GM18519 (cell line): ENCODE data around the gene RARRES2.
A peak's percentile ranks its signal among the peaks of the same experiment; 100 is the strongest.
"Not testable (repeated sequence)": the region's sequence is repeated elsewhere in the genome, so short reads cannot be mapped to it uniquely, and the experiment has no call there.

ENCODE experiments used
- ATAC-seq: cut with Tn5 transposase; IDR thresholded peaks from one replicate; pipeline ENCODE4 v1.9.1; 2021; ENCODE audit warnings: mild to moderate bottlenecking, moderate library complexity; ENCODE audit not compliant: unreplicated experiment, low FRiP score

Gene RARRES2

DNA sequence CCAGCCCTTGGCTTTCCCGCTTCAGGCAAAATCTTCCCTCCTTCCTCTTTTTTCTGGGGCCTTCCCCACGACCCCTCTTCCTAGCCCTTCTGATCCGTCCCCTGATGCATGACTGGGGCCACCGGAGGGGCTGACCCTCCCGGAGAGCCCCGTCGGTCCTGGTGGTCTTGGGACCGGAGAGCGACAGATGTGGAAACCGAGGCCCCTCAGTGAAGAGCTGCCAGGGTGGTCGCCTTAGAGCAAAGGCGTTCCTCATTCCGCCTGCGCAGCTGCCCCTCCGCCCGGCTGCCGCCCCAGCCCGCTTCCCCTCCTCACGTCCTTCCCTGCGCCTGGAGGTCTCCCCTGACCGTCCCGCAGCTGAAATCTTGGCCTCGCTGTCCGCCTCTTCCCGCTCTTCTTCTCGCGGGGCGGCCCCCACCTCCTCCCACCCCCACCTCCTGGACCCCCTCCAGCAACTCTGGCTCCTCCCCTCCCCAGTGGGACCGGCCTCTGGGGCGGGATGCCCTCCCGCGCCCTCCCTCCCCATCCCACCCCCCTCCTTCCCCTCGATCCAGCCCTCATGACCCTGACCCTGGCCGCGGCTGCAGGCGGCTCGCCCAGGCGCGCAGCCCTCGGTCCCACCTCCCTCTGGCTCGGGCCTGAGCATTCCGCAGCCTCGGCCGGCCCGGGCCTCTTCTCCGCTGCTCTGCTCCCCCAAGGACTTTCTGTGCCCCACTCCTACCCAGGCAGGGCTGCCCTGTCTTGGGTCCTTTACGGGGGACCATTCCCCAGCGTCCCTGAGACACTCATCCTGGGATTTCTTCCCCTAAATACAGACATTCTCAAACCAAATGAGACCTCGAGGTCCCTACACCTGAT lies at the start of gene RARRES2:
RARRES2 (minus strand) TSS at position 367 of the 858 bp plus-strand sequence. CDS start 1,020 bp downstream, outside the sequence.
- ATAC-seq: no peak

DNA sequence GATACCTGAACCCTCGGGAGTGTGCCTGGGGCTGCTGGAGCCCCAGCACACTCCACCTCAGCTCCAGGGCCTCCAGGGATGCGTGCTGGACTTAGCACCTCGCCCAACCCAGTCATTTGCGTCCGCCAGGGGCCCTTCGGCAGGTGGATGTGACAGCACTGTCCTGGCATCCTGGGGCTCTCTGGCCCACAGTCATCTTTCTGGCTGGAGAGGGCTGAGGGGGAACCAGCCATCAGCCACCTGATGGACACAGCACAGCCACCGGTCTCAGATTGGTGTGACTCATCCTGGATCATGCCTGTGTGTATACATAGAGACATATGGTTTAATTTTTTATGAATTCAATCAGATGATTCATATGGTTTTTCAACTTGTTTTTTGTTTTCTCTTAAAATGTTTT lies 48.8 kb upstream of the RARRES2 start:
- no peak for ATAC-seq

DNA sequence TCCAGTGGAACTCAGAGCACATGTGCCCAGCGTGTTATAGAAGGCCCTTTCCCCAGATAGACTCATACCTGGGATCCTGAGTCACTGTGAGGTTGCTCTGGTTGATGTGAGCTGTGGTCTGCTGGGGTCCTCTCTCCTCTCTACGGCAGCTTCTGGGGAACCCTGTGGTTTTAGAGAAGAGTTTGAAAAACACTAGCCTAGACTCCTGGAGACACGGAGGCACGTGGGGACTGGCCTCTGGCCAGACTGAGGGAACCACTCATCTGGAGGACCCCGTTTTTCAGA lies 48.0 kb upstream of the RARRES2 start:
- no peak for ATAC-seq

DNA sequence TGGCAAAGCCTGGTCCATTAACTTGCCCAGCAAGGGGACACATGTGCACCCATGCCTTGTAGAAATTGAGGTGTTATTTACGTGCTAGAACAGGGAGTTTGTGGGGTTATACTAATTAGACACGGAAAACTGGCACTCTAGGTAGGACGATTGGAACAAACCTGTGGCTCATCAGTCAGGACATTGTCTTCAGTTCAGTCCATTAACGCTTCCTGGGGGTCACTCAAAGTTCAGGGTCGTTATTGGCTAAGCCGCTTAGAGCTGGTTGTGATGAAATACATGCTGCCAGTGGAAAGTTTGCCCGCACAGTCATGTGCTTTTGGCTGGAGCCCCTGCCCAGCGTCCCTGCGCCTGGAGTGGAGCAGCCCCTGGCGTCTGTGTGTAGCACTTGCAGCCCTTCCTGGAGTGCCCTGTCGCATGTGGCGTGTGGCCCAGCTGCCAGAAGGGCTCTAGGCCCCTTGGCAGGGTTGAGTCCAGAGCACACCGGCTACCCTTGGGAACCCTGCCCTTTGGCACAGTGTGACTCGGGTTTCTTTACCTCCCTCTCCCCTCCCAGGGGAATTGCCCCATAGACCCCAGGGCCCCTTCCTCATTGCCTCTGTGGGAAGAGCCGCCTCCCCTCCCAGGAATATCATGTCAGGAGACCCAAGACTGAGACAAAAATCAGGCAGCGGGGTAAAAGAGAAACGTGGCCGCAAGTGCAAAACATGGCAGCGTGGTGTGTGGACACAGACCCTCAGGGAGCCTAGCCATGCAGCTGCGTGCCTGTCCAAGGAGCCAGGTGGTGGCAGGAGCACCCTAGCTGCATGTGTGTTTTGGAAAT lies 47.5 kb upstream of the RARRES2 start:
- no peak for ATAC-seq

DNA sequence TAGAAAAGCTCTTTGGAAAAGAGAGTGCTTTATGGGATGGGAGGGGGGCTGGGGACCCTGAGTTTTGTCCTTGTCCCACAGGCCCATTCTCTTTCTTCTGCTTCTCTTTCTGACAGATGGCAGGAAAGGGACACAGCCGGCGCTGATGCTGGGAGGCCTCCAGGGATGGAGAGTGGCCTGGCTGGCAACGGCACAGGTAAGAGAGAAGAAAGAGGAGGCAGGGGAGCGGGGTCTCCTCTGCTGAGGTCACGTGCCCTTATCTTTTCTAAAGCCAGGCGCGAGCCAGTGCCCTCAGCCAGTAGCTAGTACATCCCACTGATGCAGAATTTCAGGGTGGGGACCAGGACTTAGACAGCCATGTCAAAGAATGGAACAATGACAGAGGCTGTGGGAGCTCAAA lies 46.9 kb upstream of the RARRES2 start:
- ATAC-seq: no peak

DNA sequence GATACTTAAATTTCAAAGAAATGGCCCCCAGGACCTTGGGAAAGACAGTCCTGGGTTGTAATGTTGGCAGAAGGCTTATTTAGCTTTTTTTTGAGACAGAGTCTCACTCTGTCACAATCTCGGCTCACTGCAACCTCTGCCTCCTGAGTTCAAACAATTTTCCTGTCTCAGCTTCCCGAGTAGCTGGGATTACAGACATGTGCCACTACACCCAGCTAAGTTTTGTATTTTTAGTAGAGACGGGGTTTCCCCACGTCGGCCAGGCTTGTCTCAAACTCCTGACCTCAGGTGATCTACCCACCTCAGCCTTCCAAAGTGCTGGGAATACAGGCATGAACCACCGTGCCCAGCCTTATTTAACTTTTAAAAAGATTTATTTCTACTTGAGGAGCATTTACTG lies 44.5 kb upstream of the RARRES2 start:
- ATAC-seq: not testable (repeated sequence)

DNA sequence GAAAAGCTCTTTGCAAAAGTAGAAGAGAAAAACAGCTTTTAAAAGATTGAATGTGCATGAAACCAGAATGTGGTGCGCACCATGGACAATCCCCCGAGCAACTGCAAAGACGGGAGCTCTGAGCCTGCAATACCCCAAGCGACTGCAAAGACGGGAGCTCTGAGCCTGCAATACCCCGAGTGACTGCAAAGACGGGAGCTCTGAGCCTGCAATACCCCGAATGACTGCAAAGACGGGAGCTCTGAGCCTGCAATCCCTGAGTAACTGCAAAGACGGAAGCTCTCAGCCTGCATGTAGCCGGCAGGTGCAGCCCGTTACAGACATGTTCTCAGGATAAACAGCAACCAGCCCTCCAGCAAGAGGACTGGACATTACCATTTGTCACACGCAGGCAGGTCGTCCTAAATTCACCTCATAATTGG lies 43.9 kb upstream of the RARRES2 start:
- ATAC-seq: no peak

DNA sequence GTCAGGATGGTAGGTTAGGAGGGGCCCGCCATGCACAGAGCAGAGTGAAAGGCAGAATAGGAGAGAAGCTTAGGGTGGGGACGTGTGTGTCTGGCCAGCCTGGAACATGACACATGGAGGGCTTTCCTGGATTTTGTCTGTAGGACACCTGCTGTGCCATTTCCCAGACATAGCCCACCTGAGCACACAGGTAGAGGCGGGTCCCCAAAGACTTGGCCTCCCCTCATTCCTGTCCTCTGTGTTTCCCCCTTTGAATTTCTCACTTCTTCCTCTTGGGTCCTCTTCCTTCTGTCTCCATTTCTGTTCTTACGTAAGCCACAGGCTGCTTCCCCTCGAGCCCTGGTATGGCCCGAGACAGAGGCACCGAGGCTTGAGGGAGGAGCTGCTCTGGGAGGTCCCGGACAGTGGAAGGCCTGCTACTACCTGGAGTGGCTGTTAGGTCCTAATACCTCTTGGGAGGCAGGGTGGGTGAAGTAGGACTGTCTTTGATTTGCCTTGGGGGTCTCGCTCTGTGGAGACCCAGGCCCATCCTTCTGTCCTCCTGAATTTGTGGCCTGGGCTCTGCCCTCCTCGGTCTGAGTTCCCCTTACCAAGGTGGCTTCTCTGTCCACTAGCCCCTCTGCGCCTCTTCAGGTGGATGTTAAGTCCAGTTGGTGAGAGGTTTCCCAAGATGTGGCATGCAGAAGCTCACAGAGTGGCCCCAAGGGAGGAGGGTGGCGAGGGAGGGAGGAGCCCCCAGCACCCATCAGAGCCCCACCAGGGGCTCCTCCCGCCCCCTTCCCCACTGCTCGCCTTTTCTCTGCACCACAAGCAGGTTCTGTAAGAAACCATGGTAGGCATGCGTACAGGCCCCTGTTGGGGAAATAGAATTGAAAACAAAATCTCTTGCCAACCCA lies 43.2 kb upstream of the RARRES2 start:
- ATAC-seq: no peak

DNA sequence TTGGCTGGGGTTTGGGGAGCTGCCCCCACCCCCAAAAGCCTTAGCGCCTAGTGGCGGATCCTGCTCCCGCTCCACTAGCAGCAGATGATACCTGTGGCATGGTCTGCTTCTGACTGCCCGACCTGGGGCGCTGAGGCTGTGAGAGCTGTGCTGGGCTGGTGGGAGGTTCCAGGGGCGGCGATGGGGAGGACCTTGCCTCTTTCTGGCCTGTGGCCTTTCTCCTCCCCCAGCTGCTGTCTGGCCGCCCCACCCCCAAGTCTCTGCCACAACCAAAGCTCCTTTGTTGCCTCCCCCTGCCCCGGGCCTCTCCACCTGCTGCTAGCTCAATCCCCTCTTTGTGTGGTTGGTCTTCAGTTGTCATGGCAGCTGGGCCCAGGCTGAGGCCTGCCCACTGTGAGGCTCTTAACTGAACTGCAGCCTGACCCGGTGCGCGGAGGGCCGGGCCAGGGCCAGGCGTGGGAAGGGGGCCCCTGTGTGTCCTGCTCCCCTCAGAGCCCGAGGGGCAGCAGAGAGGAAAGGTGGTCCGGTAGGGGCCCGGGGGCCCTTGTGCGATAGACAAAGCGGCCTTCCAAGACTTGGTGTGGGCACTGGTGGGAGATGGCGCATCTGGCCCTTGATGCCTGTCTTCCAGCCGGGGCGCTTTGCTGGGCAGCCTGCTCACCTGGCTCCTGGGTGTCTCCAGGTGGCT lies 42.4 kb upstream of the RARRES2 start:
- no peak for ATAC-seq

DNA sequence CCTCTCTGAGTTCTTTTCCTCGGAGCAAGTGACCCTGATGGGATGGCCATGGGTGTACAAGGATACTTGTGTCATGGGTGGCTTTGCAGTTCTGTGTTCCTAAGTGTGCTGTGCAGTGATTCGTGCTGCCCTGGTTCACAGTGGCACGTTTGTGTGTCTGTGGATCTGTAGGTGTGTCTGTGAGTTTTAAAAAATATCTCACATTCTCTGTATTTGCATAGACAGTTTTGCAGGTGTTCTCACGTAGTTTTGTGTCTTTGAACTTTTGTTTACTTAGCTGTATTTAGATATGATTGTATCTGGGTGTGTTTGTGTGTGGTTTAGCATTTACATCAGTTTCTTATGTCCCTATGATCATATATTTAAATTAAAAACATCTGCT lies 41.4 kb upstream of the RARRES2 start:
- no peak for ATAC-seq

DNA sequence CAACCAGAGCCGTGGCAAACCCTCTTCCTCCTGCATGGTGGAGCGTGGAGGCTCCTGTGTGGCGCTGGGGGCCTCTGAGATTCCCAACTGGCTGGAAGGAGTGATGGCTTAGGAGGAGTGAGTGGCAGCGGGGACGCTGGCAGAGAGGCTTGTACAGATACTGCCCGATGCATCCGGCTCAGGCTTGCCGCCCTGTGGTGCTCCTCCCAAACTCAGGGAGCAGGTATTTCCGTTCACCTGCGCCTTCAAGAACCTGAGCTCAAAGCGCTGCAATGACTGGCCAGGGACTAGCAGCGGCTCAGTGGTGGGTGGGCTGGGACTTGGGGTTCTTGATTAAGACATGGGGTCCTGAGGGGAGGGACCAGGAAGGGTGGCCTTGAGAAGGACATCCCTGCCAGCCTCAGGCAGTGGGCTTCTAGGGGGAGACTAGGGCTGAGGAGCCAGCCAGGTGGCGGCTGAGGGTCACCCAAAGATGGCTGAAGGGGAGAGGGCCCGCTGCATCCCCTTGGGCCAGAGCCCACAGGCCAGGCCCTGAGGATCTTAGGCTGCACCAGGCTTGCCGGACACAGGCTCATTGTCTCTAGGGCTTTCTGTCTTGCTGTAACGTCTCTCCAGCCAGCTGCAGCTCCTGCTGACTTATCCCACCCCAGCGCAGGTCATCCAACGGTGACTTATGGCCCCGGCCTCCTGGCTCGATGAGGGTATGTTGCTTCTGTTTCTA lies 40.9 kb upstream of the RARRES2 start:
- ATAC-seq: no peak

DNA sequence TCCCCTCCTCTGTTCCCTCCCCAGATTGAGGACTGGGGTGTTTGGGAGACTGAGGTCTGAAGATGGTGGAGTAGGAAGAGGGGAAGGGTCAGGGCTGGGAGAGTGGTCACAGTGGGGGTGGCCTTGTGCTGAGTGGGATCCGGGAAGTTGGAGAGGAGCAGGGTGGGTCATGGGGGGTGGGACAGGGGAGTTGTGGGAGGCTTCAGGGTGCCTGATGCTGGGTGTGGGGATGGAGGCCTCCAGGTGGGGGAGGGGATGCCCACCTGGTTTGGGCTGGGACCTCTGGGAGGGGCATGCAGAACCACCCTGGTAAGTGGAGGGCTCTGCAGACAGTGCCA lies 40.3 kb upstream of the RARRES2 start:
- ATAC-seq: no peak

DNA sequence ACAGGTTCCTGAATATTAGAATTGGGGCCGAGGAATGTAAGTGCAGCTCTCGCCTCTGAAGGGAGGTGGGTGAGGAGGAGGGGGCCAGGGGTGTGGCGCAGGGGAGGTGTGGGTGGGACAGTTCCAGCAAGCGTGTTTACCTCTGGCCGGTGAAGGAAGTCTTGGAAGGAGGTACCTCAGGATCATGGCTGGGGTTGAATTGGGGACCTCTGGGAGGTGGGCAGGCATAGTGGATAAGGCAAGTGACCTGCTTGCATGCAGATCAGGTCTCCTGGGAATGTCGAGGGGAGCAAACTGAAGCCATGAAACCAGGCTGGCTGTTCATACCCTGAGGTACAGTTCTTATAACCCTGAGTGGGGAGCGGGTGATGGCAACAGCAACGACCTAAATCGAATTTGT lies 39.7 kb upstream of the RARRES2 start:
- no peak for ATAC-seq

DNA sequence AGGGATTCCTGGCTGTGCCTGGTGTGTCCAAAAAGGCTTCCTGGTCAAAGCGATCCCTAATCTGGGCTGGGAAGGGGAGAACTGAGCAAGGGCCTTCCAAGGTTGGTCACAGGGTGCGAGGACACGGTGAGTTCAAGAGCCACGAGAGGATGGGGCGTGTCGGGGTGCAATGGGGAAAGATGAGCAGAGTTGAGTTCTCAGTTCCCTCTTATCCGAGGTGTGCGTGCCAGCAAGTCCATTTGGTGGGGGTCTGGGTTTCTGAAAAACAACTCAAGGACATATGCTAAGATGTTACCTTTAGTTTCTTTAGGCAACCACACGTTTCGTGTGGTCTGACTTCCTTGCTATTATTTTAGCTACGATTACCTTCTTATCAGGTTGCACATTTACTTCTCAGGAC lies 39.0 kb upstream of the RARRES2 start:
- ATAC-seq: no peak

DNA sequence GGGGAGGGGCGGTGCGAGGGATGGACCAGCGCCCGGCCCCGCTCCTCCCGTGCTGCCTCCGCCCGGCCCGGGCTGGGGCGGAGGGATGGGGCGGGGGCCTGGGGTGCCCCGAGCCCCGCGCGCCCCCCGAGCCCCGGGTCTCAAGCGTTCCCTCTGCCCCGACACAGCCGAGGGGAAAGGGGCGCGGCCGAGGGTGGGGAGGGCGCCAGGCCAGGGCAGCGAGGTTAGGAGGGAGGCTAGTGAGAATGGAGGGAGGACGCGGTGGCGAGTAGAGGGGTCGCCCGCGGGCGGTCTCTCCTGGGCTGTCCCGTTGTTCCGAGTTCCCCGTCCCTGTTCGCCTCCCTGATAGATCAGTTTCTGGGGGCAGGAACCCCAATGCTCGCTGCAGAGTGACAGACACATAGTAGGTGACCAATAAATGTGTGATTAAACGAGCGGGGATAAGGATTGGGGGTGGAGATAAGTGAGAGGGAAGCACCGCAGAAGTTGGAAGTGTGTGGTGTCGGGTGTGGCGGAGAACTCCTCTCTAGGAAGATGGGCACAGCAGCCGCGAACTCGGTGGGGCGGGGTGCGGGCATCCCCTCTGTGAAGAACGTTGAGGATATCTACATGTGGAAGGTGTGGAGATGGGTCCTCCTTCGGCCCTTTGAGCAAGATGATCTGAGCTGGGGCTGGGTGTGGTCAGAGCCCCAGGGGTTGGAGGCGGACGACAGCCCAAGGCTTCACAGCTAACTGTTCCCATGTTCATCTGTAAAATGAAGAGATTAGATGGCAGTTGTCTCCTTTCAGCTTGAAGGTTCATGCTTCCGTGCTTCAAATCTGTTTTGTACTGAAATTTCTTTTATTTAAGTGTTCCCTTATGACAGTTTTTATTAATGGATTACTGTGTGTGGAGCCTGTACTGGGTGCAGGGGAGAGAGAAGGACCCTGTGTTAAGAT lies 38.3 kb upstream of the RARRES2 start:
- ATAC-seq: peak; percentile 14

DNA sequence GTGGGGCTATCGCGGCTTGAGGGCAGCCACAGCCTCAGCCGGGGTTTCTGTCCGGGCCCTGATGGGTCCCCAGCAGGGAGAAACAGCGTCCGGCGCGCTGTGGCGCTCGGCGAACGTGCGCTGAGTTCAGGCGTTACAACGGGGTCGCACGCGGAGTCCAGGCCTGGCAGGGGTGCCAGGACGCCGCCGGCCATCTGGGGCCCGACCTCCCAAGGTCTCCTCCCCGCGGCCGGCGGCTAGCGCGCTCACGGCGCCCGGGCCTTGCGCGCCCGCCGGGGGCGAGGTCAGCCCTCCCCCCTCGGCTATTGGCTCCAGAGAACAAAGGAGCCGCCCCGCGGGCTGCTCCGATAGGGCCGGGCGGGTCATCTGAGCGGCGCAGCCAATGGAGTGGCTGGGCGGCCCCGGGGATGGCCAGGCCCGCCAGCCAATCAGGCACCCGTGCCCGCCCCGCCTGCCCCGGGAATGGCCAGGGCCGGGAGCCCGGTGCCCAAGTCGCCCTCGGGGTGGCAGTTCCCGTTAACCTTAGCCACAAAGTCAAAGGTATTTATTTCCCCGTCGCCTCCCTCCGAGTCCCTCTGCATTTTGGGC lies 37.5 kb upstream of the RARRES2 start, which contains the start of gene ZNF775:
ZNF775 (plus strand) TSS at position 478 of the 588 bp plus-strand sequence. CDS start 9,141 bp downstream, outside the sequence.
- ATAC-seq: peak; percentile 79

DNA sequence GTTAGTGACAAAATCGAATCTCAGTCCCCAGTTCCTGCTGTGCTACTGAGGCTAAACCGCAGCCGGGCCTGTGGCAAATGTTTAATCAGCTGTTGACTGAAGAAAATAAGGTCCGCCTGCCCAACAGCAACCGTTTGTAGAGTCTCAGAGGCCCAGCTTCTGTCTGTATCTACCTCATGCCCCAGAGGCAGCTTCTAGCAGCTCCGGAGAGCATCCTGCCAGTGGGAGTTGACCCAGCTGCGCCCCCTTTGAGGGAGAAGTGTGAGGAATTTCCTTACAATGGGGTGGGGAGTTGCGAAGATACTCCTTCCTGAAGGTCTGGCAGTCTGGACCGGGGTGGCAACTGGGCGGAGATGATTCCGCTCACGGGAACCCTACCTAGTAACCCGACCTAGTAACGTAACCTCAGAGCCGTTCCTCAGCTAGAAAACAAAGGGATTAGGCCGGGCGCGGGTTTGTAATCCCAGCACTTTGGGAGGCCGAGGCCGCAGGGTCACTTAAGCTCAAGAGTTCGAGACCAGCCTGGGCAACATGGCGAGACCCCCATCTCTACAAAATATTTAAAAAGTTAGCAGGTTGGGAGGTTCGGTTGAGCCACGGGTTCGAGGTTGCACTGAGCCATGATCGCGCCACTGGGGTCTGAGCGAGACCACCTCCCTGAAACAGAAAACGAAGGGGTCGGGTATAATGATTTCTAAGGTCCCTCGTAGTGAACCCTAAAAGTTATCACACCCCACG lies 36.9 kb upstream of the RARRES2 start:
- no peak for ATAC-seq

DNA sequence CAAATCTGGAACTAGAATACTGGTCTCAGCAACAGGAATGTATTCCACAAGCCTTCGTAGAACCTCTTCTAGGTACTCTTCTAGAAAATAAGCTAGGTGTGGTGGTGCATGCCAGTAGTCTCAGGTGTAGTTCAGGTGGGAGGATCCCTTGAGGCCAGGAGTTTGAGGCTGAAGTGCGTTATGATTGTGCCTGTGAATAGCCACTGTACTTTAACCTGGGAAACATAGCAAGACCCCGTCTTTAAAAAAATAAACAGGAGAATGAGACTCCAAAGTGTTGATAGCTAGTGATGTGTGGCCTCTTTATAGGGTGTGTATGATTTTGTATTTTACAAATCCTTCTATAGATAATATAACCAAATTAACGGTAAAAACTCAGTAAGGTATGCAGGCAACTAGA lies 36.2 kb upstream of the RARRES2 start:
- no peak for ATAC-seq
